GM21390 (cell line): Measurements from ENCODE around the gene GUK1.
"Not testable (repeated sequence)": the region's sequence is repeated elsewhere in the genome, so short reads cannot be mapped to it uniquely, and the experiment has no call there.

ENCODE experiments used
- ATAC-seq: cut with Tn5 transposase; IDR thresholded peaks from one replicate; pipeline ENCODE4 v1.9.1; 2021; ENCODE audit not compliant: unreplicated experiment

Gene GUK1

GRCh38 chr1:228175316-228176023 lies 35.4 kb downstream of the GUK1 start:
- no peak for ATAC-seq

- no peak for ATAC-seq
These were observed 35.9 kb downstream of the GUK1 start for GRCh38 chr1:228176024-228176395.

- ATAC-seq, result no peak
These were observed 36.5 kb downstream of the GUK1 start for GRCh38 chr1:228176461-228177182.

GRCh38 chr1:228177183-228177475 lies 37.0 kb downstream of the GUK1 start:
- ATAC-seq, result no peak

- ATAC-seq, result no peak
These were observed 37.9 kb downstream of the GUK1 start for GRCh38 chr1:228177721-228178710.

GRCh38 chr1:228178737-228179684 lies 38.9 kb downstream of the GUK1 start:
- ATAC-seq, result no peak

- no peak for ATAC-seq
These were observed 40.3 kb downstream of the GUK1 start for GRCh38 chr1:228180271-228180958.

GRCh38 chr1:228180959-228181644 lies 41.0 kb downstream of the GUK1 start:
- no peak for ATAC-seq

GRCh38 chr1:228181645-228182034 lies 41.6 kb downstream of the GUK1 start:
- no peak for ATAC-seq

GRCh38 chr1:228182296-228183030 lies 42.4 kb downstream of the GUK1 start:
- ATAC-seq, result no peak

GRCh38 chr1:228184152-228184551 lies 44.1 kb downstream of the GUK1 start:
- no peak for ATAC-seq

- ATAC-seq, result no peak
These were observed 45.5 kb downstream of the GUK1 start for GRCh38 chr1:228185641-228185965.

- ATAC-seq, result not testable (repeated sequence)
These were observed 48.2 kb downstream of the GUK1 start for GRCh38 chr1:228188249-228188648.

- ATAC-seq, result no peak
These were observed 50.1 kb downstream of the GUK1 start for GRCh38 chr1:228190182-228190581.

GRCh38 chr1:228190778-228191177 lies 50.7 kb downstream of the GUK1 start:
- ATAC-seq, result no peak

GRCh38 chr1:228194436-228194835 lies 54.4 kb downstream of the GUK1 start:
- ATAC-seq, result no peak

GRCh38 chr1:228194921-228195812 lies 55.1 kb downstream of the GUK1 start:
- ATAC-seq, result no peak
